ENCODE measurements around the gene IQUB.

The IQUB gene

DNA sequence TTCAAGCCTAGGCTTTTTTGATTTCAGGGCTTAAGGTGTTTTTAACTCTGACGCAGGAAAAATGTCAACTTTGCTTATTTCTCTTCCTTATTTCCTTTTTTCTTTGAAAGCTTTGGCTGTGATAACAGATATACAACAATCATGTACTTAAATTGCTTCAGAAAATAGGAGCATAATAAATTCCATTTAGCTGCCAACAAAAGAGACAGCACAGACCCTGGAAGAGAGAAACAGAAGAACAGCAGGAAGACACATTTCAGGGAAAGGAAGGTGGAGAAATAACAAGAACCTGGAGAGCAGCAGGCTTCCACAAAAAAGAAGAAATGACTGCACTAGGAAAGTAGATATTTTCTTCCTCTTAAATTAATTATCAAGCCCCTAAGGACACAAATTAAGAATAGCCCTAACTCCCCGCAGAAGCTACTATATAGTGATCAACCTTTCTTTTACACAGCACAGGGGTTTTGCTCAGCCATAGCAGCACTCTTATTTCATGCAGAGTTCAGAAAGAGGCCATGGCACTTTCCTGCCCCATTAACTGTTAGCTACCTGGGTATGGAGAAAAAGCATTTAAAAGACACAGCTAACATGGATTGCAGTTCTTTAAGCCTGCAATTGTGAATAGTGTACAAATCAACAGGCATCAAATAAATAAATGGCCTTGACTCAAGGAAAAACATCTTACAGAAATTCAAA is 61.5 kb downstream of the IQUB start:
- no peak overlapping the region for H3K27ac ChIP-seq (ENCODE audit: low read length)
- no peak overlapping the region for H2AFZ ChIP-seq (ENCODE audit: low read depth, low read length)
- TF ChIP-seq EZH2phosphoT487 (IDR thresholded peaks at IDR 0.05; ENCODE audit: low read depth): no peak
- TF ChIP-seq, protein P1, sequence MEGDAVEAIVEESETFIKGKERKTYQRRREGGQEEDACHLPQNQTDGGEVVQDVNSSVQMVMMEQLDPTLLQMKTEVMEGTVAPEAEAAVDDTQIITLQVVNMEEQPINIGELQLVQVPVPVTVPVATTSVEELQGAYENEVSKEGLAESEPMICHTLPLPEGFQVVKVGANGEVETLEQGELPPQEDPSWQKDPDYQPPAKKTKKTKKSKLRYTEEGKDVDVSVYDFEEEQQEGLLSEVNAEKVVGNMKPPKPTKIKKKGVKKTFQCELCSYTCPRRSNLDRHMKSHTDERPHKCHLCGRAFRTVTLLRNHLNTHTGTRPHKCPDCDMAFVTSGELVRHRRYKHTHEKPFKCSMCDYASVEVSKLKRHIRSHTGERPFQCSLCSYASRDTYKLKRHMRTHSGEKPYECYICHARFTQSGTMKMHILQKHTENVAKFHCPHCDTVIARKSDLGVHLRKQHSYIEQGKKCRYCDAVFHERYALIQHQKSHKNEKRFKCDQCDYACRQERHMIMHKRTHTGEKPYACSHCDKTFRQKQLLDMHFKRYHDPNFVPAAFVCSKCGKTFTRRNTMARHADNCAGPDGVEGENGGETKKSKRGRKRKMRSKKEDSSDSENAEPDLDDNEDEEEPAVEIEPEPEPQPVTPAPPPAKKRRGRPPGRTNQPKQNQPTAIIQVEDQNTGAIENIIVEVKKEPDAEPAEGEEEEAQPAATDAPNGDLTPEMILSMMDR (IDR thresholded peaks at IDR 0.05; ENCODE audit: low read depth, low read length): no peak

DNA sequence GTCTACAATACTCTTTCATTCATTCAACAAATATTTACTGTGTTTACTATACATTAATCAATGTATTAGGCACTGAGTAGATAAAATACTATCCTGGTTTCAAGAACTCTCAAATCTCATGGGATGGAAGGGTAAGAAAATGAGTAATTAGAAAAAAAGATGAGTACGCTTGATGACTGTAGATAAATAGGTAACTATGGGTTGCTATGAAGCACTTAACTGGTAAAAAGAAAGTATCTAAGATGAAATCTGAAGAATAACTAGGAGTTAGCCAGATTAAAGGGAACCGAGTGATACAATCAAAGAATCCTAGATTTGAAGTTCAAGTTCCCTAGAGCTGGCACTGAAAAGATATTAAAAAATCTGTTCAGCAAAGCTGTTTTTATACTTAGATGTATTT is 62.1 kb downstream of the IQUB start:
- Histone ChIP-seq H3K27ac (ENCODE audit: low read length) (no peak overlapping the region), H4K20me1 (ENCODE audit: insufficient read depth, low read length) (no peaks in the 10 kb centered on the region), H3K9ac (ENCODE audit: low read length) (no peak overlapping the region), H3K4me2 (ENCODE audit: low read length) (no peak overlapping the region), H3K9me3 (ENCODE audit: insufficient read depth, low read length) (no peaks in the 10 kb centered on the region), H3K4me1 (ENCODE audit: low read length) (no peaks in the 10 kb centered on the region), H3K79me2 (ENCODE audit: low read length) (no peaks in the 10 kb centered on the region), H3K36me3 (replicated peaks; ENCODE audit: low read depth, low read length) (no peaks in the 10 kb centered on the region), H3K27me3 (ENCODE audit: low read depth, low read length) (no peaks in the 10 kb centered on the region), H3K4me3 (ENCODE audit: low read length) (no peak overlapping the region), H2AFZ (ENCODE audit: low read depth, low read length) (no peak overlapping the region)
- TF ChIP-seq, protein P1 (IDR thresholded peaks at IDR 0.05; ENCODE audit: low read depth, low read length): no peak
- TF ChIP-seq EZH2phosphoT487 (IDR thresholded peaks at IDR 0.05; ENCODE audit: low read depth): no peak

More for the DNA sequence above, 61.5 kb downstream of the IQUB start:
- H3K4me2 ChIP-seq (ENCODE audit: low read length): no peak overlapping the region
- no peaks in the 10 kb centered on the region for H3K4me1 ChIP-seq (ENCODE audit: low read length)
- H3K79me2 ChIP-seq (ENCODE audit: low read length): no peaks in the 10 kb centered on the region
- no peaks in the 10 kb centered on the region for H3K27me3 ChIP-seq (ENCODE audit: low read depth, low read length)
- H3K4me3 ChIP-seq (ENCODE audit: low read length): no peak overlapping the region
- H4K20me1 ChIP-seq (ENCODE audit: insufficient read depth, low read length): no peaks in the 10 kb centered on the region
- no peaks in the 10 kb centered on the region for H3K9me3 ChIP-seq (ENCODE audit: insufficient read depth, low read length)
- H3K36me3 ChIP-seq (replicated peaks; ENCODE audit: low read depth, low read length): no peaks in the 10 kb centered on the region
- H3K9ac ChIP-seq (ENCODE audit: low read length): no peak overlapping the region

DNA sequence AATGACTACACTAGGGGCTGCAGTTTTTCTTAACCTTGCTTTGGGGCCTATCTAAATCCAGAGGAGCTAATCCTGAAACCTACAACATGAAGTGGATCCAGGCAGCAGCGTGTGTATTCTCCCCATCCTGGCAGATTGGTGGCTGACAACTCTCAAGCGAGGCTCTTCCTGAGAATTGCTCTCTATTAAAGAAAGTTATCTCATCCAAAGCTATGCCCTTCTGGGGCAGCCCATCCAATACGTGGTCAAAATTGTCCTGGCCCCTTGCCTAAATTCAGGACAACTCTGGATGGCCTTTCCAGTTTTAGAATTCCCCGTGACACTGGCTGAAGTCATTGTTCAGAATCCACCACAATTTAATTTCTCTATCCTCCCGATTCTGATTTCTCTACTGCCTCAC is 66.1 kb downstream of the IQUB start:
- Histone ChIP-seq H3K9me3 (ENCODE audit: insufficient read depth, low read length) (no peaks in the 10 kb centered on the region), H3K36me3 (replicated peaks; ENCODE audit: low read depth, low read length) (no peaks in the 10 kb centered on the region), H3K27me3 (ENCODE audit: low read depth, low read length) (no peaks in the 10 kb centered on the region), H4K20me1 (ENCODE audit: insufficient read depth, low read length) (no peaks in the 10 kb centered on the region), H3K79me2 (ENCODE audit: low read length) (no peaks in the 10 kb centered on the region), H2AFZ (ENCODE audit: low read depth, low read length) (no peak overlapping the region), H3K4me1 (ENCODE audit: low read length) (no peaks in the 10 kb centered on the region), H3K4me2 (ENCODE audit: low read length) (no peak overlapping the region), H3K27ac (ENCODE audit: low read length) (no peak overlapping the region), H3K9ac (ENCODE audit: low read length) (no peak overlapping the region), H3K4me3 (ENCODE audit: low read length) (no peak overlapping the region)
- no peak for TF ChIP-seq EZH2phosphoT487 (IDR thresholded peaks at IDR 0.05; ENCODE audit: low read depth)
- TF ChIP-seq, protein P1 (IDR thresholded peaks at IDR 0.05; ENCODE audit: low read depth, low read length): no peak

DNA sequence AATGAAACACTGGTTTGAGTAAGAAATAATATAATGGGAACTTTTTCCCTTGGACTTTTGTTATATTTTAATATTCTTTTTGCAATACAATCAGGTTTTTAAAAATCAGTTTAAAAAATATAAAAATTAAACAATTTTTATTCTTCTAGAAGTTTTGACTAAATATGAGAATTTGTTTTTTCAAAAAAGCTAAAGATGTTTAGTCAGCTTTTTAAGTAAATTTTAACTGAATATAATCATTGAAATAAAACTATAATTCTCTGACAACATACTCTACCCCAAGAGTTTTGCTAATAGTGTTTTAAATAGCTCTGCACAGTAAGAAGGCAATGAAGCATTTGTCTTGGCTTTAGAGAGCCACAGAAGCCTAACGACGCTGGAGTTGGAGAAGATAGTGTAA is 70.5 kb downstream of the IQUB start:
- Histone ChIP-seq H3K27ac (ENCODE audit: low read length) (no peak overlapping the region), H3K4me3 (ENCODE audit: low read length) (no peak overlapping the region), H3K79me2 (ENCODE audit: low read length) (no peaks in the 10 kb centered on the region), H3K4me1 (ENCODE audit: low read length) (no peaks in the 10 kb centered on the region), H3K9ac (ENCODE audit: low read length) (no peak overlapping the region), H3K4me2 (ENCODE audit: low read length) (no peak overlapping the region), H4K20me1 (ENCODE audit: insufficient read depth, low read length) (no peaks in the 10 kb centered on the region), H2AFZ (ENCODE audit: low read depth, low read length) (no peak overlapping the region), H3K27me3 (ENCODE audit: low read depth, low read length) (no peaks in the 10 kb centered on the region), H3K36me3 (replicated peaks; ENCODE audit: low read depth, low read length) (no peaks in the 10 kb centered on the region), H3K9me3 (ENCODE audit: insufficient read depth, low read length) (no peaks in the 10 kb centered on the region)
- TF ChIP-seq, protein P1 (IDR thresholded peaks at IDR 0.05; ENCODE audit: low read depth, low read length): no peak
- TF ChIP-seq EZH2phosphoT487 (IDR thresholded peaks at IDR 0.05; ENCODE audit: low read depth): no peak

Measured in OCI-LY3 (cell line).